Neural cell (in vitro differentiated cells): ENCODE results near the gene BUD23. TPM values are rescaled to one million over a fixed set of nuclear protein-coding genes. Genes with fewer than 3 reads are reported as not detected.
"Not testable (repeated sequence)": the region's sequence is repeated elsewhere in the genome, so short reads cannot be mapped to it uniquely, and the experiment has no call there.

Experiments used
- H2AFZ ChIP-seq: fragments of 200-600, 300-800 bp; sonication (generic), shearing (Covaris generic); 2 replicates; pipeline ENCODE4 v1.6.0; 2014; ENCODE audit warnings: low read depth, mild to moderate bottlenecking, antibody characterized with exemption, low read length, moderate library complexity
- H3F3A ChIP-seq: fragments of 200-600 bp; shearing (Covaris generic); 2 replicates; pipeline ENCODE4 v1.6.1; 2016; ENCODE audit warnings: mild to moderate bottlenecking, moderate library complexity, mixed read lengths, antibody characterized with exemption, low read length; ENCODE audit not compliant: insufficient read depth, poor library complexity, severe bottlenecking
- H3K27ac ChIP-seq: fragments of 200-600, 300-800 bp; sonication (generic), shearing (Covaris generic); 2 replicates; pipeline ENCODE4 v1.5.1; 2014; ENCODE audit warnings: mild to moderate bottlenecking, low read length, moderate library complexity
- H3K27me3 ChIP-seq: fragments of 300-800, 200-600 bp; sonication (generic), shearing (Covaris generic); 2 replicates; pipeline ENCODE4 v1.6.0; 2014; ENCODE audit warnings: mild to moderate bottlenecking, low read depth, low read length, moderate library complexity; ENCODE audit not compliant: insufficient read depth
- H3K36me3 ChIP-seq: fragments of 300-800, 200-600 bp; sonication (generic), shearing (Covaris generic); 2 replicates; pipeline ENCODE4 v1.5.1; 2014; ENCODE audit warnings: mild to moderate bottlenecking, antibody characterized with exemption, low read length, moderate library complexity; ENCODE audit not compliant: insufficient read depth
- H3K4me2 ChIP-seq: fragments of 300-800, 200-600 bp; sonication (generic), shearing (Covaris generic); 2 replicates; pipeline ENCODE4 v1.6.0; 2014; ENCODE audit warnings: mild to moderate bottlenecking, low read length
- H3K4me3 ChIP-seq: fragments of 300-800, 200-600 bp; sonication (generic), shearing (Covaris generic); 2 replicates; pipeline ENCODE4 v1.5.1; 2014; ENCODE audit warnings: mild to moderate bottlenecking, low read length, moderate library complexity
- H3K79me2 ChIP-seq: fragments of 200-600 bp; shearing (Covaris generic); replicated peaks from 2 replicates; pipeline ENCODE4 v1.6.0; 2014; ENCODE audit warnings: mild to moderate bottlenecking, low read length, moderate library complexity; ENCODE audit not compliant: insufficient read depth
- H3K9ac ChIP-seq: fragments of 300-800, 200-600 bp; sonication (generic), shearing (Covaris generic); 2 replicates; pipeline ENCODE4 v1.6.1; 2016; ENCODE audit warnings: mild to moderate bottlenecking, low read length, mixed read lengths
- H3K9me2 ChIP-seq: fragments of 200-600 bp; shearing (Covaris generic); 2 replicates; pipeline ENCODE4 v1.6.1; 2016; ENCODE audit warnings: mild to moderate bottlenecking, low read length, mixed read lengths; ENCODE audit not compliant: insufficient read depth
- H3K9me3 ChIP-seq: fragments of 200-600, 300-800 bp; sonication (generic), shearing (Covaris generic); 2 replicates; pipeline ENCODE4 v1.6.1; 2016; ENCODE audit warnings: mild to moderate bottlenecking, mixed run types, low read length, moderate library complexity, mixed read lengths
- H4K20me1 ChIP-seq: fragments of 200-600 bp; shearing (Covaris generic); 2 replicates; pipeline ENCODE4 v1.6.1; 2016; ENCODE audit warnings: mild to moderate bottlenecking, mixed run types; ENCODE audit not compliant: insufficient read depth
- EP300 ChIP-seq: fragments of 450-650 bp; conservative IDR thresholded peaks from 2 replicates; pipeline ENCODE4 v1.6.1; 2014; ENCODE audit warnings: antibody characterized with exemption, mild to moderate bottlenecking, moderate library complexity; ENCODE audit not compliant: poor library complexity, severe bottlenecking
- EZH2 ChIP-seq: fragments of 200-600, 300-800 bp; shearing (Covaris generic), sonication (generic); IDR thresholded peaks from 2 replicates; pipeline ENCODE4 v1.6.1; 2014; ENCODE audit warnings: antibody characterized with exemption, low read length, borderline replicate concordance, mild to moderate bottlenecking; ENCODE audit not compliant: insufficient read depth, poor library complexity, severe bottlenecking
- MXI1 ChIP-seq: fragments of 450-650 bp; conservative IDR thresholded peaks from 2 replicates; pipeline ENCODE4 v1.6.1; 2014; ENCODE audit warnings: antibody characterized with exemption, mild to moderate bottlenecking; ENCODE audit not compliant: poor library complexity, severe bottlenecking
- POLR2AphosphoS5 ChIP-seq: IDR thresholded peaks from 2 replicates; pipeline ENCODE4 v1.6.1; 2012
- RAD21 ChIP-seq: fragments of 450-650 bp; conservative IDR thresholded peaks from 2 replicates; pipeline ENCODE4 v1.6.1; 2014; ENCODE audit warnings: antibody characterized with exemption, mild to moderate bottlenecking, moderate library complexity
- SMC3 ChIP-seq: fragments of 450-650 bp; conservative IDR thresholded peaks from 2 replicates; pipeline ENCODE4 v1.6.1; 2014; ENCODE audit warnings: antibody characterized with exemption, mild to moderate bottlenecking, moderate library complexity; ENCODE audit not compliant: poor library complexity
- TAF1 ChIP-seq: IDR thresholded peaks from 2 replicates; pipeline ENCODE4 v1.6.1; 2012; ENCODE audit warnings: low read depth
- polyA plus RNA-seq: library from polyadenylated mRNA; depleted of rRNA; stranded (reverse); fragments of >200 nt; gene quantifications from 2 replicates; pipeline ENCODE4 v1.2.3, GENCODE V29; 2014
- TF ChIP-seq, protein P1 (sequence below): IDR thresholded peaks from 2 replicates; pipeline ENCODE4 v1.6.1; 2012; ENCODE audit warnings: borderline replicate concordance
- TF ChIP-seq, protein P2 (sequence below): fragments of 450-650 bp; IDR thresholded peaks from 2 replicates; pipeline ENCODE4 v1.5.1; 2014; ENCODE audit warnings: antibody characterized with exemption, mild to moderate bottlenecking, moderate library complexity; ENCODE audit not compliant: poor library complexity, severe bottlenecking

Gene BUD23
- polyA plus RNA-seq, 1 donor from 2014 or later: 82.9 TPM

DNA sequence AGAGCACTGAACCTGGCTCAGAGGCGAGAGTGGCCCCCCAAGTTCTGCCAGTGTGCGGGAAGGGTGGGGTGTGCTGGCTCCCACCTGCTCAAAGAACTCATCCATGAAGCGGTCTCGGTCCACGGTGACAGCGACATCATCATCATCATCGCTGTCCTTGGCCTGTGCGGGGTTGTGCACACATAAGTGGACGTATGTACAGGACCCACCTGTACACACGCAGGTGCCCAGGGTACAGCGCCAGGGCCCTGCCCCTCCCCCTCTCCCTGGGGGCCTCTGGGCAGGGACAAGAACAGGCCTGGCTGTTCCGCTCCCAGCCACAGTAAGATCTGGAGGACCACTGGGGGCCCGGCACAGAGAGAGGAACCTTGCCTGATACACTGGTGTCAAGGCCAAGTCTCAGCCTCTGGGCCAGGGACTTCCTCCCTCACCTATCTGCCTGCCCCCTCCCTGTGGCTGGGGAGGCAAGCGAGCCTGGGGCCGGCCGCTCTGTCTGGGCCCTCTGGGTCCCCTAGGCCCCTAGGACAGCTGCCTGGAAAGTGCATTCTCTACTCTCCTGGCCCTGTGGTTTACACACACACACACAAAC lies 25.7 kb downstream of the BUD23 start:
- no peak overlapping the region for H3K4me2 ChIP-seq
- no peak overlapping the region for H3K9ac ChIP-seq
- no peaks in the 10 kb centered on the region for H3K9me2 ChIP-seq
- H4K20me1 ChIP-seq: no peaks in the 10 kb centered on the region
- TF ChIP-seq, protein P1, sequence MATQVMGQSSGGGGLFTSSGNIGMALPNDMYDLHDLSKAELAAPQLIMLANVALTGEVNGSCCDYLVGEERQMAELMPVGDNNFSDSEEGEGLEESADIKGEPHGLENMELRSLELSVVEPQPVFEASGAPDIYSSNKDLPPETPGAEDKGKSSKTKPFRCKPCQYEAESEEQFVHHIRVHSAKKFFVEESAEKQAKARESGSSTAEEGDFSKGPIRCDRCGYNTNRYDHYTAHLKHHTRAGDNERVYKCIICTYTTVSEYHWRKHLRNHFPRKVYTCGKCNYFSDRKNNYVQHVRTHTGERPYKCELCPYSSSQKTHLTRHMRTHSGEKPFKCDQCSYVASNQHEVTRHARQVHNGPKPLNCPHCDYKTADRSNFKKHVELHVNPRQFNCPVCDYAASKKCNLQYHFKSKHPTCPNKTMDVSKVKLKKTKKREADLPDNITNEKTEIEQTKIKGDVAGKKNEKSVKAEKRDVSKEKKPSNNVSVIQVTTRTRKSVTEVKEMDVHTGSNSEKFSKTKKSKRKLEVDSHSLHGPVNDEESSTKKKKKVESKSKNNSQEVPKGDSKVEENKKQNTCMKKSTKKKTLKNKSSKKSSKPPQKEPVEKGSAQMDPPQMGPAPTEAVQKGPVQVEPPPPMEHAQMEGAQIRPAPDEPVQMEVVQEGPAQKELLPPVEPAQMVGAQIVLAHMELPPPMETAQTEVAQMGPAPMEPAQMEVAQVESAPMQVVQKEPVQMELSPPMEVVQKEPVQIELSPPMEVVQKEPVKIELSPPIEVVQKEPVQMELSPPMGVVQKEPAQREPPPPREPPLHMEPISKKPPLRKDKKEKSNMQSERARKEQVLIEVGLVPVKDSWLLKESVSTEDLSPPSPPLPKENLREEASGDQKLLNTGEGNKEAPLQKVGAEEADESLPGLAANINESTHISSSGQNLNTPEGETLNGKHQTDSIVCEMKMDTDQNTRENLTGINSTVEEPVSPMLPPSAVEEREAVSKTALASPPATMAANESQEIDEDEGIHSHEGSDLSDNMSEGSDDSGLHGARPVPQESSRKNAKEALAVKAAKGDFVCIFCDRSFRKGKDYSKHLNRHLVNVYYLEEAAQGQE: no peak
- TF ChIP-seq EZH2 (no peak), TAF1 (no peak), EP300 (no peak), SMC3 (no peak), RAD21 (no peak), POLR2AphosphoS5 (no peak), MXI1 (no peak)
- TF ChIP-seq, protein P2, sequence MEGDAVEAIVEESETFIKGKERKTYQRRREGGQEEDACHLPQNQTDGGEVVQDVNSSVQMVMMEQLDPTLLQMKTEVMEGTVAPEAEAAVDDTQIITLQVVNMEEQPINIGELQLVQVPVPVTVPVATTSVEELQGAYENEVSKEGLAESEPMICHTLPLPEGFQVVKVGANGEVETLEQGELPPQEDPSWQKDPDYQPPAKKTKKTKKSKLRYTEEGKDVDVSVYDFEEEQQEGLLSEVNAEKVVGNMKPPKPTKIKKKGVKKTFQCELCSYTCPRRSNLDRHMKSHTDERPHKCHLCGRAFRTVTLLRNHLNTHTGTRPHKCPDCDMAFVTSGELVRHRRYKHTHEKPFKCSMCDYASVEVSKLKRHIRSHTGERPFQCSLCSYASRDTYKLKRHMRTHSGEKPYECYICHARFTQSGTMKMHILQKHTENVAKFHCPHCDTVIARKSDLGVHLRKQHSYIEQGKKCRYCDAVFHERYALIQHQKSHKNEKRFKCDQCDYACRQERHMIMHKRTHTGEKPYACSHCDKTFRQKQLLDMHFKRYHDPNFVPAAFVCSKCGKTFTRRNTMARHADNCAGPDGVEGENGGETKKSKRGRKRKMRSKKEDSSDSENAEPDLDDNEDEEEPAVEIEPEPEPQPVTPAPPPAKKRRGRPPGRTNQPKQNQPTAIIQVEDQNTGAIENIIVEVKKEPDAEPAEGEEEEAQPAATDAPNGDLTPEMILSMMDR: no peak
- H2AFZ ChIP-seq: no peak overlapping the region
- no peaks in the 10 kb centered on the region for H3K9me3 ChIP-seq
- no peak overlapping the region for H3K27ac ChIP-seq
- H3K79me2 ChIP-seq: no peaks in the 10 kb centered on the region
- no peaks in the 10 kb centered on the region for H3K36me3 ChIP-seq
- no peak overlapping the region for H3K4me3 ChIP-seq
- H3F3A ChIP-seq: no peaks in the 10 kb centered on the region
- H3K27me3 ChIP-seq: no peaks in the 10 kb centered on the region

DNA sequence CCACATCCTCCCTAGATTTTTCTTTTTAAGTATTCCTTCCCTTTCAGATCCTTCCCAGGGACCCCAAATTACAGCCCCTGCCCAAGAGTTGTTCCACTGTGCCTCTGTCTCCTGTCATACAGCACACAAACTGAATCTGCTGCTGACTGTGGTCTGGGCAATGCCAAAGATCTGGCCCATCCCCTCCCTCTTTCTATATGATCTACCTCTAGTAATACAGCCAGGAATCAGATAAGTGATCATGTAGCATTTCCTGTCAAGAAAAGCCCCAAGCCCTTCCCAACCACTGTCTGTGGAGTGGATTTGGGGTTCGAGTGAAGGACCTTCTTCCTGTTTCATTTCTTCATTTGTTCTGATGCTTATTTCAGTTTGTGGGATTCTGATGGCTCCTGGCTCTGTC lies 29.4 kb downstream of the BUD23 start:
- no peaks in the 10 kb centered on the region for H3K9me3 ChIP-seq
- no peaks in the 10 kb centered on the region for H3F3A ChIP-seq
- H3K79me2 ChIP-seq: no peaks in the 10 kb centered on the region
- H3K36me3 ChIP-seq: no peaks in the 10 kb centered on the region
- no peak overlapping the region for H3K27ac ChIP-seq
- H2AFZ ChIP-seq: no peak overlapping the region
- no peaks in the 10 kb centered on the region for H3K27me3 ChIP-seq
- no peak overlapping the region for H3K9ac ChIP-seq
- TF ChIP-seq TAF1 (no peak), EZH2 (no peak), SMC3 (no peak), EP300 (no peak), POLR2AphosphoS5 (no peak), MXI1 (no peak), RAD21 (no peak)
- TF ChIP-seq, protein P1: no peak
- TF ChIP-seq, protein P2: no peak
- H3K4me2 ChIP-seq: no peak overlapping the region
- H3K4me3 ChIP-seq: no peak overlapping the region
- H3K9me2 ChIP-seq: no peaks in the 10 kb centered on the region
- H4K20me1 ChIP-seq: no peaks in the 10 kb centered on the region

DNA sequence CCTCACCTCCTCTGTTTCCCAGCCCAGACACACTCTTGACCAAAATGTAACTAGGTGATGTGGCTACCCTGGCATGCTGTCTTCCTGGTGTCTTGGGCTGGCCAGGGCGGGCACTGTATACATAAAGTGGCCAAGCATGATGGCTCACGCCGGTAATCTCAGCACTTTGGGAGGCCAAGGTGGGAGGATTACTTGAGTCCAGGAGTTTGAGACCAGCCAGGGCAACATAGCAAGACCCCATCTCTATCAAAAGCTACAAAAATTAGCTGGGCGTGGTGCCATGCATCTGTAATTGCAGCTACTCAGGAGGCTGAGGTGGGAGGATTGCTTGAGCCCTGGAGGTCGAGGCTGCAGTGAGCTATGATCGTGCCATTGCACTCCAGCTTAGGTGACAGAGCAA lies 29.9 kb downstream of the BUD23 start:
- not testable (repeated sequence) for H3K36me3 ChIP-seq, H3K9me2 ChIP-seq, H3K27ac ChIP-seq, H3K4me3 ChIP-seq, H3F3A ChIP-seq, H2AFZ ChIP-seq, H3K9ac ChIP-seq, H3K79me2 ChIP-seq, H3K27me3 ChIP-seq, H3K9me3 ChIP-seq, H4K20me1 ChIP-seq, H3K4me2 ChIP-seq
